Measurements from ENCODE around the gene MEG3. TPM values are rescaled to one million over a fixed set of nuclear protein-coding genes. Genes with fewer than 3 reads are reported as not detected.
A peak's percentile ranks its signal among the peaks of the same experiment; 100 is the strongest.

Gene MEG3
- total RNA-seq, 1 donor from 2014 or later = 0.18 TPM

GRCh38 chr14:100904307-100905087, 78.6 kb downstream of the MEG3 start:
- H3K27me3 Mint-ChIP-seq (ENCODE audit: low read depth) = peaks cover 84% of the 10 kb centered on the region
- peak overlapping the region; percentile 82 for H3K27ac Mint-ChIP-seq
- peak in 1 of 2 experiments; percentile 73 for DNase-seq (ENCODE audit: low spot score in 2 of 2, unreplicated experiment in 2 of 2)
- H3K36me3 Mint-ChIP-seq = no peaks in the 10 kb centered on the region
- H3K9me3 Mint-ChIP-seq = no peaks in the 10 kb centered on the region
- peak overlapping the region; percentile 70 for H3K4me3 Mint-ChIP-seq
- TF ChIP-seq CTCF (IDR thresholded peaks at IDR 0.05; ENCODE audit: unreplicated experiment) = peak; percentile 53
- H3K4me1 Mint-ChIP-seq = peaks cover 48% of the 10 kb centered on the region

GRCh38 chr14:100905166-100905565, 79.2 kb downstream of the MEG3 start:
- DNase-seq (ENCODE audit: low spot score in 2 of 2, unreplicated experiment in 2 of 2) = no peak
- Mint-ChIP-seq H3K4me3 (peak overlapping the region; percentile 70), H3K27ac (peak overlapping the region; percentile 28), H3K4me1 (peaks cover 41% of the 10 kb centered on the region), H3K27me3 (ENCODE audit: low read depth) (peaks cover 83% of the 10 kb centered on the region), H3K9me3 (no peaks in the 10 kb centered on the region), H3K36me3 (no peaks in the 10 kb centered on the region)
- TF ChIP-seq CTCF (IDR thresholded peaks at IDR 0.05; ENCODE audit: unreplicated experiment) = no peak

GRCh38 chr14:100906420-100906819, 80.5 kb downstream of the MEG3 start:
- Mint-ChIP-seq H3K9me3 (no peaks in the 10 kb centered on the region), H3K36me3 (no peaks in the 10 kb centered on the region), H3K27me3 (ENCODE audit: low read depth) (peaks cover 75% of the 10 kb centered on the region), H3K27ac (no peak overlapping the region), H3K4me3 (no peak overlapping the region), H3K4me1 (peaks cover 31% of the 10 kb centered on the region)
- DNase-seq (ENCODE audit: low spot score in 2 of 2, unreplicated experiment in 2 of 2) = no peak
- TF ChIP-seq CTCF (IDR thresholded peaks at IDR 0.05; ENCODE audit: unreplicated experiment) = no peak

GRCh38 chr14:100907240-100907639, 81.3 kb downstream of the MEG3 start:
- TF ChIP-seq CTCF (IDR thresholded peaks at IDR 0.05; ENCODE audit: unreplicated experiment) = no peak
- peaks cover 29% of the 10 kb centered on the region for H3K4me1 Mint-ChIP-seq
- peaks cover 70% of the 10 kb centered on the region for H3K27me3 Mint-ChIP-seq (ENCODE audit: low read depth)
- no peak for DNase-seq (ENCODE audit: low spot score in 2 of 2, unreplicated experiment in 2 of 2)
- no peaks in the 10 kb centered on the region for H3K9me3 Mint-ChIP-seq
- H3K36me3 Mint-ChIP-seq = no peaks in the 10 kb centered on the region
- no peak overlapping the region for H3K27ac Mint-ChIP-seq
- no peak overlapping the region for H3K4me3 Mint-ChIP-seq

GRCh38 chr14:100909439-100909838, 83.5 kb downstream of the MEG3 start:
- no peak for TF ChIP-seq CTCF (IDR thresholded peaks at IDR 0.05; ENCODE audit: unreplicated experiment)
- no peak overlapping the region for H3K4me3 Mint-ChIP-seq
- no peaks in the 10 kb centered on the region for H3K36me3 Mint-ChIP-seq
- no peak for DNase-seq (ENCODE audit: low spot score in 2 of 2, unreplicated experiment in 2 of 2)
- no peak overlapping the region for H3K27ac Mint-ChIP-seq
- H3K27me3 Mint-ChIP-seq (ENCODE audit: low read depth) = peaks cover 50% of the 10 kb centered on the region
- H3K4me1 Mint-ChIP-seq = peaks cover 11% of the 10 kb centered on the region
- no peaks in the 10 kb centered on the region for H3K9me3 Mint-ChIP-seq

Small RNA genes within 50 kb of the gene (microRNA-seq; reads per million reads assigned to microRNA genes)
- gene MIR127 (1.5 reads per million), gene MIR136 (not detected), gene MIR2392 (not detected), gene MIR337 (5.9 reads per million, percentile 23 among the genes with 10 or more reads in this experiment), gene MIR431 (not detected), gene MIR432 (not detected), gene MIR433 (0.88 reads per million), gene MIR493 (0.88 reads per million), gene MIR665 (not detected)

Other genes starting within 250 kb of the MEG3 start
- gene BEGAIN, start 238.7 kb upstream of the MEG3 start, total RNA-seq = 4.7 to 6.7 TPM (median 5.1 TPM) in 3 replicates
- 958 to 1,165 TPM (median 1,080 TPM) in 3 replicates for gene DLK1, start 99.2 kb upstream of the MEG3 start, total RNA-seq
- 8.8 to 9.4 TPM (median 9.3 TPM) in 3 replicates for gene RTL1, start 77.6 kb downstream of the MEG3 start, total RNA-seq